GM19238 (cell line): Measurements from ENCODE around the gene TAF11.
"Not testable (repeated sequence)": the region's sequence is repeated elsewhere in the genome, so short reads cannot be mapped to it uniquely, and the experiment has no call there.

ENCODE experiments used
- DNase-seq: peaks from one replicate; pipeline ENCODE4 v3.0.0; 2011; ENCODE audit warnings: low spot score; ENCODE audit not compliant: insufficient read length

TAF11 gene

DNA sequence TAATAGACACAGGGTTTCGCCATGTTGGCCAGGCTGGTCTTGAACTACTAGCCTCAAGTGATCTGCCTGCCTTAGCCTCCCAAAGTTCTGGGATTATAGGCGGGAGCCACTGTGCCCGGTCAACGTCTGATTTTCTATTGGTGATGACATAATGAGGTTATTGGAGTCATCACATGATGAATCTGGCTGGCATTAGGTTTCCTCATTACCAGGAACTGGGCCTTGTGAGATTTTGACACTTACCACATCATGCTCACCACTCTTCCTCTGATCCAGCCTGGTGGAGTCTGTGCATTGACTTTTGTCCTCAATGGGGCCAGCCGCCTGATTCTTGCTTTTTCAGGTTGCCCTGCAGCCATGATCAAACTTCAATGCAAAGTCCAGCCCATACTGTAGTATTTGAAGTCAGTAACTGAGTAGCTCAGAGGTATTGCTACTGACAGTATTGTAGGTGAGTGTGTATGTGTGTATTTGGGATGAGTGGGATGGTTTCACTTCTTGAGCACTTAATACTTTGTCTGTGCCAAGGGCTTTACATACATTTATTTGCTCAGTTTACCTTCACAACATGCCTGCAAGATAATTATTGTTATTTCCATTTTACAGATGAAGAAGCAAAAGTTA, 17.3 kb upstream of the TAF11 start:
- no peak for DNase-seq

GRCh38 chr6:34901930-34902329, 14.1 kb upstream of the TAF11 start:
- DNase-seq = no peak

DNA sequence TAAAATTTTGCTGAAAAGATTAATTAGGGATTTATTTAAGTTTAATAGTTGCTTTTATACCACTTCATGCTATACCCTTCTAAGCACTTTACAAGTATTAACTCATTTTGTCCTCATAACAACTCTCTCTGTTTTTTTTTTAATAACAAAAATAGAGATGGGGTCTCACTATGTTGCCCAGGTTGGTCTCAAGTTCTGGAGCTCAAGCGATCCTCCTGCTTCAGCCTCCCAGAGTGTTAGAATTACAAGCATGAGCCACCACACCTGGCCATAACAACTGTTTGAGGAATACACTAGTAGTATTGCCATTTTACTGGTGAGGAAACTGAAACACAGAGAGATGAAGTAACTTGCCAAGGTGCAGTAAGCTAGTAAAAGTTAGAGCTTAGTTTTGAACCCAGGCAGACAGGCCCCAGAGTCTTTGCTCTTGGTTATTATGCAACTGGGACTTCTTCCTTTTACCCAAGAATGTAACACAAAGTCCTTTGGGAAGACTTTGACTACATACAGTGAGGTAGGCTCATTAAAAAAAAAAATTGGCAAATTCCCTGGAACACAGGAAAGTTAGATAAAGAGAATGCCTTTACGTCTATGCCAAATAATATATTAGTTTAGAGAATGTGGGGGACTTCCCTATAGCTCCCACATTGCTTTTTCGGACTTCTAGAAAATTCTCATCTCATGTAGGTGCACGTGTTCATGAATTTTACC, 12.6 kb upstream of the TAF11 start:
- DNase-seq = no peak

DNA sequence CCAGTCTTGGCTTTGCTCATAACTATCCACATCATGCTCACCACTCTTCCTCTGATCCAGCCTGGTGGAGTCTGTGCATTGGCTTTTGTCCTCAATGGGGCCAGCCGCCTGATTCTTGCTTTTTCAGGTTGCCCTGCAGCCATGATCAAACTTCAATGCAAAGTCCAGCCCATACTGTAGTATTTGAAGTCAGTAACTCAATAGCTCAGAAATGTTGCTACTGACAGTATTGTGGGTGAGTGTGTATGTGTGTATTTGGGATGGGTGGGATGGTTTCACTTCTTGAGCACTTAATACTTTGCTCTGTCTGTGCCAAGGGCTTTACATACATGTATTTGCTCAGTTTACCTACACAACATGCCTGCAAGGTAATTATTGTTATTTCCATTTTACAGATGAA, 11.9 kb upstream of the TAF11 start:
- DNase-seq = not testable (repeated sequence)

DNA sequence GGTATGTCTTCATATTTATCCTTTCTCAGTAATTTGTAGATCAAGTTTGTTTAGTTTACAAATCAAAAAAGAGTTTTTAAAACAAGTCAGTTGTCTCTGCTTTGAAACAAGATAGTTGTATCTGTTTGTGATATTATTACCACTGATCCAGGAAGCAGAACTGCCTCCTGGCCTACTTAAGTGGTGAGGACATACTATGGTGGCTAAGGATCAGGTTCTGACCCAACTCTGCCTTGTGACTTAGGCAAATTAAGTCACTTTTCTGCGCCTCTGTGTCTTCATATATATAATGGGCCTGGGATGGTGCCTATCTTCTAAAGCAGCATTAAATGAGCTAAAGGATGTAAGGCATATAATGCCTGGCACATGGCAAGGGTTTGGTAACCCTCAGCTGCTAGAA, 9.9 kb upstream of the TAF11 start:
- DNase-seq = no peak

DNA sequence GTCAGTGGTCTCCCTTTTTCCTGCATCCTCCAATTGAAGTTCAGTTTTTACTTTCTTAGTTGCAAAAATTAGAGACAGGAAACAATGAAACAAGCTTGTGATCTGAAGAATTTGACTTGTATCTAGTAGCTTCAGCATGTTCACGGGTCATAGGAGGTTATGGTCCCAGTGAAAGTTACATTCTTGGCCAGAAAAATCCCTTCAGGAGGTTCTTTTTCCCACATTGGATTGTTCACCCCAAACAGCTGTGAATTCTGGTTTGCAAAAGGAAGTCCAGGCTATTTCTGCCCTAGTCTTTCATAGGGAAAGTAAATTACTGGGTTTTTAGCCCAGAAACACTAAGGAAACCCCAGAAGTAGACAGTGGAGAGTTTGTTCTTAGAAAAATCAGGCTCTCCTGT, 9.3 kb upstream of the TAF11 start:
- DNase-seq = no peak

GRCh38 chr6:34894693-34895092, 6.9 kb upstream of the TAF11 start:
- no peak for DNase-seq

DNA sequence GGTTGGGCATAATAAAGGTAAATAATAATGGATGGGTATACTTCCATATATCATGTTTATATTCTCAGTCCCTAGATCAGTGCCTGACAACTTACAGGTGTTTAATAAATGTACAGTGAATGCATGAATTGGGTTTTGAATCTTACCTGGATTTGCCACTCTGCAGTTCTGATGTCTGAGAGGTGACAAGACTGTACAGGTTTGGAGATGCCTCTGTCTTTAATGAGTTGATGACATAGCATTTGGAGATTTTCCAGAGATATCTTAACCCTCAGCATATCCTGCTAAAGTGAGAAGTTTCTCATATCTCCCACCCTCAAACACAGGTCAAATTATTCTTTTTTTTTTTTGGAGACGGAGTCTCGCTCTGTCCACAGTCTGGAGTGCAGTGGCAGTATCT, 3.5 kb upstream of the TAF11 start:
- DNase-seq = no peak

DNA sequence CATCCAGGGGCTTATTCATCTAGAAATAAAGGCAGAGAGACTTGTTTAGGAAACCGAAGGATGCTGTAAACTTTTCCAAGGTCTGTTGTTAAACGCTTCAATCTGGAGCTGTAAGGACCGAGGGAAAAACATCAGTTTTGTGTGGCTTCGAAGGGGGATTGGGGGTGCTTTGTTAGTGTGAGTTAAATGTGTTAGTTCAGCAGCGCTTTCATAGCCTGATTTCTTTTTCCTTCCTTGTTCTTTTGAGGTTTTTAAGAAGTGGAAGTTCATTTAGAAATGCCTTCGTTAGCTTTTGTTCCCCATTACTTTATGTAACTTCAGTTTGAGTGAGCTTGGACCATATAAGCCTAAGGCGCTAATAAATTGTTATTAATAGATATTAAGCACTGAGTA, 2.7 kb upstream of the TAF11 start:
- no peak for DNase-seq

- peak; percentile 62 for DNase-seq
Observed at GRCh38 chr6:34888874-34889555, 1.2 kb upstream of the TAF11 start, which contains the start of gene ANKS1A. Gene ANKS1A, plus strand, starts transcription at chr6:34889255. Its CDS starts 148 bp downstream, at chr6:34889403.

DNA sequence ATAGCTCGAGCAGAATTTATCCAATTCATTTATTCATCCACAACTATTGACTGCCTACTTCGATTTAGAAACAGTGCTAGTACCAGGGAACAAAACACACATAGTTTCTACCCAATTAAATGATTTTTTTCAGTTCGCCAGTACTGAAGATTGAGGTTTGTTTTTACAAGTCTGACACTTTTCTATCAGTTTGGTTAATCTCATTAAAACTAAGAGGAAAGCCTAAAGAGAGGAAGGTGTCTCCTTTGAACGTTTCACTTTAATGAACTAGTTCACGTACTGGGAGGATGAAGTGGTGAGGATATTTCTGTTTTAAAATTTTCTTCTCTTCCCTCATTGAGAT, 643 bp upstream of the TAF11 start:
- DNase-seq = no peak

GRCh38 chr6:34885837-34886236, 2.0 kb downstream of the TAF11 start:
- DNase-seq = not testable (repeated sequence)

GRCh38 chr6:34884996-34885395, 2.8 kb downstream of the TAF11 start:
- no peak for DNase-seq

DNA sequence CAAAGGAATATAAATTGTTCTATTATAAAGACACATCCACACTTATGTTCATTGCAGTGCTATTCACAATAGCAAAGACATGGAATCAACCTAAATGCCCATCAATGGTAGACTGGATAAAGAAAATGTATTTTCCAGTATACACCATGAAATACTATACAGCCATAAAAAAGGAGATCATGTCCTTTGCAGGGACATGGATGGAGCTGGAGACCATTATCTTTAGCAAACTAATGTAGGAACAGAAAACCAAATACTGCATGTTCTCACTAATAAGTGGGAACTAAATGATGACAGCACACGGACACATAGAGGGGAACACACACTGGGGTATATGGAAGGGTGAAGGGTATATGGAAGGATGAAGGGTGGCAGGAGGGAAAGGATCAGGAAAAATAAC, 3.8 kb downstream of the TAF11 start:
- not testable (repeated sequence) for DNase-seq

GRCh38 chr6:34877869-34878485, 9.9 kb downstream of the TAF11 start:
- DNase-seq = no peak

DNA sequence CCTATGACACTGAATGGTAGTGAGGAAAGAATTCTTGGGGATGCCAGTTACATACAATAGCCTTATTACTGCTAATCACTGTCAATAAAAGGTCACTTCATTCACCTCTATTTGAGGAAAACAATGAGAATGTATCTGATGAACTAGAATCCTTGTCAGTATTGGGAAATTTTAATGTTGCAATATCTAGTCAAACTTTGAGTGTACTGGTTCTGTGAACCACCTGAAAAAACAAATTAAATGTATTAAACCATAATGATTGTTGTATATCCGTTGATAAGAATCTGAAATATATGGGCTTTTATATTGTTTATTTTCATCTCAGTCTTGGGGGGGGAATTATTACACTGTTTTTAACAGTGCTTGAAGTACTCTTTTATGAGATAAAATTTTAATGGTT, 10.6 kb downstream of the TAF11 start:
- DNase-seq = no peak

DNA sequence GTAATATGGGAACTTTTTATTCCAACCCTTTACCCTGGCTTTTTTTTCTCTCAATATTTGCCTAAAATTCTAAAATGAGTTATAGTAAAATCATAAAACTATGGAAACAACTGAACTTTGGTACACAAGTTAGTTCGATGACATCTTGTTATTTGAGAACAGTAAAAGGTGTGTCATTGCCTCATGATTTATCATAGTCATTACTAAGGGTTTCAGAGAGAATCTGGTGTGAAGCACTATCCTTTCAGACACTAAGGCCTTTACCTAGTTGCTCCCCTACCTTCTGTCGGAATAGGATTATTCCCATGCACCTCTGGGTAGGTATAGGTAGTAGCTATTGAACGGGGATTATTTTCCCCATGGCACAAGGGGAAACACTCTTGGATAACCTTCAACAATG, 11.4 kb downstream of the TAF11 start:
- no peak for DNase-seq

DNA sequence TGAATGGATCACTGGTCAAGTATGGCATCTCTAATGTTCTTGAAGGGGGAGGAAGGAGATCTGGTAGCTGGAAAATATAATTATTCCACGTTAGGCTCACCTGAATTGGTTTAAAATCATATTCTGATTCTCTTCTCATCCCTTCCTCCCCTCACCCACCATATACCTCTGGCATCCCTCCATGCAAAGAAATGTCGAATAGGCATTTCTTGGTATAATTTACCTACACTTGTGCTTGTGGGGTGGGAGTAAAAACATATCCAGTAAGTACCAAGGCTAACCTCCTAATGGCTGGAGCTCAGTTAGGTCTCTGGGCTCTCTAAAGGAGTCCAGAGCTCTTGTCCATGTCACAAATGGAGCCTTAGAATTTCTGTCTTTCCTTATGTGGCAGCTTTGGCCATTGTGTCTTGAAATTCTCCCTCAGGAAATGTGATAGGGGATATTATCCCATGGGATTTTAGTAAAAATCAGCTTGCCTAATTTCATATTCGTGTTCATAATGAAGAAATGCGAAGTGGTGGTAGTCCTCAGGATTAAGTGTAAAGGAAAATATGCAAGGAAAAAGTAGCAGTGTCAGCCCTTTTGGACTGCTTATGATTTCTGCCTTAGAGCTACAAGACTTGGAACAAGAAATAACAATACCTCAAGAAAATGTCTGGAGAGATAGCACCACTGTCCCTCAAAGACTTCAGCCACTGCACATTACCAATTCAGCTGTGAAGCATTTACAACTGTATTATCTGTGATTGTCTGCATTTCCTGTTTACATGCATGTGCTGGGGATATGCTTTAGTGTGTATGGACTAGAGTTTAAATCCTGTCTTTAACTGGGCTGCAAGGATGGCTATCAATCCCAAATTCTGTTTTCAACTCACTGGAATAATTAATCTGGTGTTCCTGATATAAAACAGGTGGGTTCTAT, 12.3 kb downstream of the TAF11 start:
- no peak for DNase-seq

DNA sequence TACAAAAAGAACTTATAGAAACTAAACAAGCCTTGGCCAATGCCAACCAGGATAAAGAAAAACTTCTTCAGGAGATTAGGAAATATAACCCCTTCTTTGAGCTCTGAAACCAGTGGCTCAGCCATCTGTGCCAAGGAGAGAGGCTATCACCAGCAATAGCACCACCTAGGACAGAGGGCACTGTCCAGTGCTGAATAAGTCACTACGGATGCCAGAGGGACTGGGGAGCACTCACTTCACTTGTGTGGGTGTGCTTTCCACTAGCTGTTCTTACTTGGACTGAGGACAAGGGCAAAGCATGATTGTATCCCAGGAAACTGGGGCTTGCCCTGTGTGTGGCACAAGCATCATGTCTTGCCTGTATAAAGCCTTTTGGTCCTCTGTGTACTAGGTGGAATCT, 15.5 kb downstream of the TAF11 start:
- no peak for DNase-seq

GRCh38 chr6:34871853-34872252, 16.0 kb downstream of the TAF11 start:
- DNase-seq = no peak

GRCh38 chr6:34867484-34867883, 20.4 kb downstream of the TAF11 start:
- DNase-seq = no peak
